GM12891 (cell line): ENCODE results near the gene FAHD2B.
"Not testable (repeated sequence)": the region's sequence is repeated elsewhere in the genome, so short reads cannot be mapped to it uniquely, and the experiment has no call there.

ENCODE experiments used
- PAX5 ChIP-seq: IDR thresholded peaks from 2 replicates; pipeline ENCODE4 v1.6.1; 2011; ENCODE audit warnings: low read length, moderate library complexity, mild to moderate bottlenecking; ENCODE audit not compliant: insufficient read depth, severe bottlenecking
- POLR2A ChIP-seq: IDR thresholded peaks from 2 replicates; pipeline ENCODE4 v1.6.1; 2011; ENCODE audit warnings: low read depth, low read length, control low read depth
- POLR2AphosphoS5 ChIP-seq: IDR thresholded peaks from 2 replicates; pipeline ENCODE4 v1.6.1; 2011; ENCODE audit warnings: low read depth, low read length, control low read depth
- POU2F2 ChIP-seq: IDR thresholded peaks from 2 replicates; pipeline ENCODE4 v1.6.1; 2011; ENCODE audit warnings: low read depth, mild to moderate bottlenecking, control low read depth, low read length, moderate library complexity
- SPI1 ChIP-seq: IDR thresholded peaks from 2 replicates; pipeline ENCODE4 v1.6.1; 2011; ENCODE audit warnings: low read depth, low read length, control low read depth
- TAF1 ChIP-seq: IDR thresholded peaks from 2 replicates; pipeline ENCODE4 v1.6.1; 2011; ENCODE audit warnings: low read depth, low read length, control low read depth

DNA sequence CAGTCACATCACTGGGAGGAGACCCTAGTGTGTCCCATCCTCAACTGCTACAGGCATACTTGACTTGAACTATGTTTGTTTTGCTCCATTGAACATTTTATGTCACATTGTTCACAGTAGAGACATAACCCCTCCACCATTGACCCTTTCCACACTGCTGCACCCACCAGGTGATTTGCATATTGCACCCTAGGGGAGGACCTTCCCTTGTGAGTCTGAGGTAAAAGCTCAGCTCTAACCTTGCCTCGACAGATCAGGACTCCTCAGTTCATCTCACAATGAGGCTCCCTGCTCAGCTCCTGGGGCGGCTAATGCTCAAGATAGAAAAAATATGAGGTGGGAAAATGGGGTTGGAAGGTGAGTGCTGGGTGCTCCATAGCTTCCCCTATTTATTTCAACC, 44.6 kb downstream of the FAHD2B start:
- not testable (repeated sequence) for TF ChIP-seq POLR2A, TAF1, POLR2AphosphoS5, SPI1, POU2F2, PAX5
